ENCODE data around the gene SCN1A.

The SCN1A gene

GRCh38 chr2:165950438-165950837 is 177.4 kb downstream of the SCN1A start:
- no peak overlapping the region for H3K27ac ChIP-seq (replicated peaks)
- TF ChIP-seq REST (IDR thresholded peaks at IDR 0.05; ENCODE audit: insufficient replicate concordance, low read depth) = no peak
- no peak for TF ChIP-seq CTCF (IDR thresholded peaks at IDR 0.05; ENCODE audit: insufficient read depth, low read length)
- no peak for DNase-seq (ENCODE audit: low read depth in 1 of 2, low spot score in 1 of 2)
- no peak overlapping the region for H3K4me3 ChIP-seq (replicated peaks; ENCODE audit: insufficient read depth, low read length)
- H3K27me3 ChIP-seq (ENCODE audit: insufficient read depth, poor library complexity, severe bottlenecking) = no peaks in the 10 kb centered on the region

GRCh38 chr2:165941827-165942226 is 186.0 kb downstream of the SCN1A start:
- DNase-seq (ENCODE audit: low read depth in 1 of 2, low spot score in 1 of 2) = no peak
- Histone ChIP-seq H3K27me3 (ENCODE audit: insufficient read depth, poor library complexity, severe bottlenecking) (no peaks in the 10 kb centered on the region), H3K4me3 (replicated peaks; ENCODE audit: insufficient read depth, low read length) (no peak overlapping the region), H3K27ac (replicated peaks) (no peak overlapping the region)
- TF ChIP-seq SPI1 (IDR thresholded peaks at IDR 0.05; ENCODE audit: borderline replicate concordance, low read depth) = no peak

GRCh38 chr2:165938237-165938636 is 189.6 kb downstream of the SCN1A start:
- DNase-seq (ENCODE audit: low read depth in 1 of 2, low spot score in 1 of 2) = no peak
- H3K27me3 ChIP-seq (ENCODE audit: insufficient read depth, poor library complexity, severe bottlenecking) = no peaks in the 10 kb centered on the region
- TF ChIP-seq SPI1 (IDR thresholded peaks at IDR 0.05; ENCODE audit: borderline replicate concordance, low read depth) (no peak), POLR2AphosphoS5 (IDR thresholded peaks at IDR 0.05; ENCODE audit: low read depth) (no peak), CTCF (IDR thresholded peaks at IDR 0.05; ENCODE audit: insufficient read depth, low read length) (no peak), REST (IDR thresholded peaks at IDR 0.05; ENCODE audit: insufficient replicate concordance, low read depth) (no peak), GABPA (IDR thresholded peaks at IDR 0.05; ENCODE audit: low read depth) (no peak)
- H3K27ac ChIP-seq (replicated peaks) = no peak overlapping the region
- no peak overlapping the region for H3K4me3 ChIP-seq (replicated peaks; ENCODE audit: insufficient read depth, low read length)

All from HL-60 (cell line).